ENCODE measurements around the gene CHD9NB. TPM values are rescaled to one million over a fixed set of nuclear protein-coding genes. Genes with fewer than 3 reads are reported as not detected.
A peak's percentile ranks its signal among the peaks of the same experiment; 100 is the strongest.

Gene CHD9NB
- polyA plus RNA-seq = not detected

GRCh38 chr16:53052519-53053501, at the start of gene CHD9NB:
CHD9NB (minus strand) TSS chr16:53052897; CDS start chr16:53044158, 8,739 bp downstream.
- Mint-ChIP-seq H3K9me3 (no peaks in the 10 kb centered on the region), H3K4me1 (peaks cover 12 to 18% (median 16%) of the 10 kb centered on the region in 3 donors), H3K27me3 (no peaks in the 10 kb centered on the region), H3K4me3 (peak within 1 kb of the TSS in 3 of 4 donors; percentile 51 to 92 (median 60)), H3K36me3 (no peaks in the 10 kb centered on the region), H3K27ac (peak within 1 kb of the TSS in 2 of 3 donors; percentile 64 to 77)

- H3K4me3 Mint-ChIP-seq = peak overlapping the region in 3 of 4 donors; percentile 84 to 93 (median 91)
- H3K27me3 Mint-ChIP-seq = no peaks in the 10 kb centered on the region
- H3K36me3 Mint-ChIP-seq = peaks cover 2% of the 10 kb centered on the region
- H3K27ac Mint-ChIP-seq = peak overlapping the region; percentile 96 to 99 (median 96)
- no peaks in the 10 kb centered on the region for H3K9me3 Mint-ChIP-seq
- peaks cover 35 to 41% (median 38%) of the 10 kb centered on the region in 3 donors for H3K4me1 Mint-ChIP-seq
Measured at GRCh38 chr16:53100889-53101288, 48.2 kb upstream of the CHD9NB start.

GRCh38 chr16:53100131-53100748, 47.5 kb upstream of the CHD9NB start:
- H3K27ac Mint-ChIP-seq = peak overlapping the region; percentile 96 to 99 (median 96)
- H3K9me3 Mint-ChIP-seq = no peaks in the 10 kb centered on the region
- peak overlapping the region; percentile 84 to 93 (median 92) for H3K4me3 Mint-ChIP-seq
- H3K36me3 Mint-ChIP-seq = peaks cover 2% of the 10 kb centered on the region
- no peaks in the 10 kb centered on the region for H3K27me3 Mint-ChIP-seq
- H3K4me1 Mint-ChIP-seq = peaks cover 37 to 41% (median 38%) of the 10 kb centered on the region in 3 donors

GRCh38 chr16:53099318-53100130, 46.8 kb upstream of the CHD9NB start:
- Mint-ChIP-seq H3K4me3 (peak overlapping the region; percentile 84 to 93 (median 92)), H3K27me3 (no peaks in the 10 kb centered on the region), H3K9me3 (no peaks in the 10 kb centered on the region), H3K36me3 (peaks cover 2% of the 10 kb centered on the region), H3K27ac (peak overlapping the region; percentile 96 to 99 (median 96)), H3K4me1 (peaks cover 40 to 42% (median 41%) of the 10 kb centered on the region in 3 donors)

GRCh38 chr16:53098526-53099317, 46.0 kb upstream of the CHD9NB start:
- peak overlapping the region; percentile 84 to 93 (median 92) for H3K4me3 Mint-ChIP-seq
- H3K27ac Mint-ChIP-seq = peak overlapping the region; percentile 96 to 99 (median 96)
- H3K4me1 Mint-ChIP-seq = peaks cover 44 to 49% (median 48%) of the 10 kb centered on the region in 3 donors
- H3K27me3 Mint-ChIP-seq = no peaks in the 10 kb centered on the region
- H3K36me3 Mint-ChIP-seq = peaks cover 2% of the 10 kb centered on the region
- no peaks in the 10 kb centered on the region for H3K9me3 Mint-ChIP-seq

GRCh38 chr16:53097190-53097589, 44.5 kb upstream of the CHD9NB start:
- H3K9me3 Mint-ChIP-seq = no peaks in the 10 kb centered on the region
- no peaks in the 10 kb centered on the region for H3K27me3 Mint-ChIP-seq
- peak overlapping the region in 2 of 4 donors; percentile 0 to 81 for H3K4me3 Mint-ChIP-seq
- H3K4me1 Mint-ChIP-seq = peaks cover 44 to 57% (median 57%) of the 10 kb centered on the region in 3 donors
- peak overlapping the region; percentile 16 to 99 (median 84) for H3K27ac Mint-ChIP-seq
- peaks cover 2% of the 10 kb centered on the region for H3K36me3 Mint-ChIP-seq

GRCh38 chr16:53094013-53094630, 41.4 kb upstream of the CHD9NB start:
- H3K27me3 Mint-ChIP-seq = peaks cover 4% of the 10 kb centered on the region
- peak overlapping the region in 3 of 4 donors; percentile 82 to 87 (median 87) for H3K4me3 Mint-ChIP-seq
- H3K27ac Mint-ChIP-seq = peak overlapping the region; percentile 92 to 96 (median 94)

GRCh38 chr16:53093162-53093744, 40.6 kb upstream of the CHD9NB start:
- H3K36me3 Mint-ChIP-seq = no peaks in the 10 kb centered on the region
- H3K27me3 Mint-ChIP-seq = peaks cover 4% of the 10 kb centered on the region
- H3K4me3 Mint-ChIP-seq = peak overlapping the region in 2 of 4 donors; percentile 81 to 82
- peak overlapping the region; percentile 92 to 96 (median 94) for H3K27ac Mint-ChIP-seq
- H3K4me1 Mint-ChIP-seq = peaks cover 32 to 65% (median 61%) of the 10 kb centered on the region in 3 donors
- no peaks in the 10 kb centered on the region for H3K9me3 Mint-ChIP-seq

More at GRCh38 chr16:53094013-53094630, 41.4 kb upstream of the CHD9NB start:
- H3K9me3 Mint-ChIP-seq = no peaks in the 10 kb centered on the region
- H3K36me3 Mint-ChIP-seq = peaks cover 1% of the 10 kb centered on the region
- H3K4me1 Mint-ChIP-seq = peaks cover 41 to 71% (median 69%) of the 10 kb centered on the region in 3 donors

- Mint-ChIP-seq H3K27me3 (peaks cover 4% of the 10 kb centered on the region), H3K36me3 (no peaks in the 10 kb centered on the region), H3K4me1 (peaks cover 32 to 61% (median 57%) of the 10 kb centered on the region in 3 donors), H3K9me3 (no peaks in the 10 kb centered on the region), H3K27ac (peak overlapping the region; percentile 43 to 91 (median 89)), H3K4me3 (peak overlapping the region in 2 of 4 donors; percentile 72 to 82)
Measured at GRCh38 chr16:53092284-53092683, 39.6 kb upstream of the CHD9NB start.

GRCh38 chr16:53091466-53092211, 38.9 kb upstream of the CHD9NB start:
- H3K36me3 Mint-ChIP-seq = no peaks in the 10 kb centered on the region
- H3K4me1 Mint-ChIP-seq = peaks cover 32 to 56% (median 52%) of the 10 kb centered on the region in 3 donors
- H3K27ac Mint-ChIP-seq = peak overlapping the region; percentile 43 to 91 (median 90)
- H3K27me3 Mint-ChIP-seq = peaks cover 4% of the 10 kb centered on the region
- H3K4me3 Mint-ChIP-seq = peak overlapping the region; percentile 31 to 97 (median 82)
- no peaks in the 10 kb centered on the region for H3K9me3 Mint-ChIP-seq

- H3K4me1 Mint-ChIP-seq = peaks cover 32 to 53% (median 50%) of the 10 kb centered on the region in 3 donors
- H3K36me3 Mint-ChIP-seq = no peaks in the 10 kb centered on the region
- peaks cover 4% of the 10 kb centered on the region for H3K27me3 Mint-ChIP-seq
- H3K4me3 Mint-ChIP-seq = peak overlapping the region; percentile 5 to 97 (median 82)
- peak overlapping the region; percentile 43 to 91 (median 91) for H3K27ac Mint-ChIP-seq
- H3K9me3 Mint-ChIP-seq = no peaks in the 10 kb centered on the region
Measured at GRCh38 chr16:53090591-53091411, 38.1 kb upstream of the CHD9NB start.

GRCh38 chr16:53090286-53090590, 37.5 kb upstream of the CHD9NB start:
- Mint-ChIP-seq H3K4me1 (peaks cover 36 to 50% (median 50%) of the 10 kb centered on the region in 3 donors), H3K27me3 (peaks cover 4% of the 10 kb centered on the region), H3K4me3 (peak overlapping the region; percentile 5 to 97 (median 82)), H3K36me3 (no peaks in the 10 kb centered on the region), H3K9me3 (no peaks in the 10 kb centered on the region), H3K27ac (peak overlapping the region; percentile 43 to 91 (median 91))
